Upper lobe of left lung (tissue), 4 donors: Measurements from ENCODE around the gene MAEA.

Experiments
- POLR2AphosphoS5 ChIP-seq, 2 donors: sonication (generic); formaldehyde crosslinking; IDR thresholded peaks; one replicate each; pipeline ENCODE4 v1.5.1; 2017; ENCODE audit warnings: antibody characterized with exemption in 2 of 2
- TF ChIP-seq, protein P1 (sequence below), 6 experiments: fragments of 450-650 bp in 4 of 6; fragments of 200-600 bp in 2 of 6; sonication (generic) in 2 of 6; IDR thresholded peaks; one replicate each; pipeline ENCODE4 v1.5.1; 2016 to 2019; ENCODE audit warnings: antibody characterized with exemption in 6 of 6

DNA sequence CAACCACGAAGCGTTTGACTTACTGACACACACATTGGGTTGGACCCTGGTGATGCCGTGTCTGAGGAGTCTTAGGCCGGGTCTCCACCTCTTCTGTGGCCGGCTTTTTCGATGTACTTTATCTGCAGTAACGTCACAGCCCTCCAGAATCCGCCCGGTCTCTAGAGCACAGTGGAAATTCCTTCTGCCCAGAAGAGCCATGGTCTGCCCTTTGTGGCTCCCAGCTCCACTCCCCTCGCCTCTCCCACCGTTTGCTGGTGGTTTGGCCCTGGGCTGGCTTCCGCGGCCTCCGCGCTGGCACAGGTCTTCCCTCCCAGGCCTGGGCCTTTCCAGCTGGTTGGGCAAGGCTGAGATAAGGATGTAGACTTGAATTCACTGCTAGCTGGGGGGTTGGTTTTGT, 4.3 kb downstream of the MAEA start:
- TF ChIP-seq, protein P1, sequence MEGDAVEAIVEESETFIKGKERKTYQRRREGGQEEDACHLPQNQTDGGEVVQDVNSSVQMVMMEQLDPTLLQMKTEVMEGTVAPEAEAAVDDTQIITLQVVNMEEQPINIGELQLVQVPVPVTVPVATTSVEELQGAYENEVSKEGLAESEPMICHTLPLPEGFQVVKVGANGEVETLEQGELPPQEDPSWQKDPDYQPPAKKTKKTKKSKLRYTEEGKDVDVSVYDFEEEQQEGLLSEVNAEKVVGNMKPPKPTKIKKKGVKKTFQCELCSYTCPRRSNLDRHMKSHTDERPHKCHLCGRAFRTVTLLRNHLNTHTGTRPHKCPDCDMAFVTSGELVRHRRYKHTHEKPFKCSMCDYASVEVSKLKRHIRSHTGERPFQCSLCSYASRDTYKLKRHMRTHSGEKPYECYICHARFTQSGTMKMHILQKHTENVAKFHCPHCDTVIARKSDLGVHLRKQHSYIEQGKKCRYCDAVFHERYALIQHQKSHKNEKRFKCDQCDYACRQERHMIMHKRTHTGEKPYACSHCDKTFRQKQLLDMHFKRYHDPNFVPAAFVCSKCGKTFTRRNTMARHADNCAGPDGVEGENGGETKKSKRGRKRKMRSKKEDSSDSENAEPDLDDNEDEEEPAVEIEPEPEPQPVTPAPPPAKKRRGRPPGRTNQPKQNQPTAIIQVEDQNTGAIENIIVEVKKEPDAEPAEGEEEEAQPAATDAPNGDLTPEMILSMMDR (IDR thresholded peaks at IDR 0.05) = no peak
- TF ChIP-seq POLR2AphosphoS5 (IDR thresholded peaks at IDR 0.05) = no peak
